Gastrocnemius medialis (tissue), 4 donors: ENCODE results near the gene OTULIN.

ENCODE experiments used
- POLR2A ChIP-seq, 2 donors: fragments of 450-650 bp; IDR thresholded peaks; one replicate each; pipeline ENCODE4 v1.6.1; 2017; ENCODE audit warnings: antibody characterized with exemption in 2 of 2, mild to moderate bottlenecking in 2 of 2, moderate library complexity in 2 of 2
- TF ChIP-seq, protein P1 (sequence below), 5 experiments: fragments of 450-650 bp in 3 of 5; fragments of 200-600 bp in 2 of 5; sonication (generic) in 2 of 5; IDR thresholded peaks in 4 of 5; conservative IDR thresholded peaks in 1 of 5; 1 replicate in 4 of 5; 2 replicates in 1 of 5; pipeline ENCODE4 v1.5.1; 2016 to 2019; ENCODE audit warnings: antibody characterized with exemption in 5 of 5, mild to moderate bottlenecking in 3 of 5, moderate library complexity in 3 of 5

DNA sequence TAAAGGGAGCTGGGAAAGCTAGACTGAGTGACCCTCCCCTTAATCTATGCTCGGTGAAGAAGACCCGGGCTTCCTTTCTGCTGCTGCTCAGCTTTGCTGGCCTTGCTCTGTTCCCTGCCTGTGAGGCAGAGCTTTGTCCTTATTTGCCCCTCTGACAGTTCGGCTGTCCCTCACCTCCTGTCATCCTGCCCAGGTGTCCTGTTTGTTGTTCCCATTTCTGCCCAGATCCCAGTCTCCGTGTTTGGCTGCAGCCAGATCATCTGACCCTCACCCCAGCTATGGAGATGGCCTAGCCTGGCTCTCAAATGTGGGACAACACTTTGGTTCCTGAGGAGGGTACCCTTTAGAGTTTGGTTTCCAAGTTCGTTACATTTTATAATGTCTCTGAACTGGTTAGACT lies 20.2 kb downstream of the OTULIN start:
- TF ChIP-seq, protein P1, sequence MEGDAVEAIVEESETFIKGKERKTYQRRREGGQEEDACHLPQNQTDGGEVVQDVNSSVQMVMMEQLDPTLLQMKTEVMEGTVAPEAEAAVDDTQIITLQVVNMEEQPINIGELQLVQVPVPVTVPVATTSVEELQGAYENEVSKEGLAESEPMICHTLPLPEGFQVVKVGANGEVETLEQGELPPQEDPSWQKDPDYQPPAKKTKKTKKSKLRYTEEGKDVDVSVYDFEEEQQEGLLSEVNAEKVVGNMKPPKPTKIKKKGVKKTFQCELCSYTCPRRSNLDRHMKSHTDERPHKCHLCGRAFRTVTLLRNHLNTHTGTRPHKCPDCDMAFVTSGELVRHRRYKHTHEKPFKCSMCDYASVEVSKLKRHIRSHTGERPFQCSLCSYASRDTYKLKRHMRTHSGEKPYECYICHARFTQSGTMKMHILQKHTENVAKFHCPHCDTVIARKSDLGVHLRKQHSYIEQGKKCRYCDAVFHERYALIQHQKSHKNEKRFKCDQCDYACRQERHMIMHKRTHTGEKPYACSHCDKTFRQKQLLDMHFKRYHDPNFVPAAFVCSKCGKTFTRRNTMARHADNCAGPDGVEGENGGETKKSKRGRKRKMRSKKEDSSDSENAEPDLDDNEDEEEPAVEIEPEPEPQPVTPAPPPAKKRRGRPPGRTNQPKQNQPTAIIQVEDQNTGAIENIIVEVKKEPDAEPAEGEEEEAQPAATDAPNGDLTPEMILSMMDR (IDR thresholded peaks at IDR 0.05 in 4 of 5, conservative IDR thresholded peaks at IDR 0.05 in 1 of 5): no peak
- no peak for TF ChIP-seq POLR2A (IDR thresholded peaks at IDR 0.05)
